Suprapubic skin (tissue), 4 donors: ENCODE data around the gene HIVEP2. TPM values are rescaled to one million over a fixed set of nuclear protein-coding genes. Genes with fewer than 3 reads are reported as not detected.
A peak's percentile ranks its signal among the peaks of the same experiment; 100 is the strongest.

Experiments
- DNase-seq, 2 donors: peaks; one replicate each; pipeline ENCODE4 v3.0.0-alpha.2; 2019; ENCODE audit warnings: low spot score in 2 of 2
- H3K27ac ChIP-seq: fragments of 200-600 bp; sonication (generic); one replicate; pipeline ENCODE4 v1.5.1; 2019
- H3K27me3 ChIP-seq: fragments of 200-600 bp; sonication (generic); one replicate; pipeline ENCODE4 v1.5.1; 2019
- H3K36me3 ChIP-seq: fragments of 200-600 bp; sonication (generic); one replicate; pipeline ENCODE4 v1.5.1; 2019
- H3K4me1 ChIP-seq: fragments of 200-600 bp; sonication (generic); one replicate; pipeline ENCODE4 v1.5.1; 2019
- H3K4me3 ChIP-seq: fragments of 200-600 bp; sonication (generic); one replicate; pipeline ENCODE4 v1.5.1; 2019; ENCODE audit warnings: mild to moderate bottlenecking
- H3K9me3 ChIP-seq: fragments of 200-600 bp; sonication (generic); one replicate; pipeline ENCODE4 v1.5.1; 2019
- CTCF ChIP-seq, 2 donors: fragments of 200-600 bp in 1 of 2; fragments of 450-650 bp in 1 of 2; sonication (generic) in 1 of 2; IDR thresholded peaks; one replicate each; pipeline ENCODE4 v1.5.1; 2016 to 2019; ENCODE audit warnings: antibody characterized with exemption in 2 of 2, mild to moderate bottlenecking in 1 of 2, moderate library complexity in 1 of 2
- EP300 ChIP-seq: sonication (generic); formaldehyde crosslinking; IDR thresholded peaks from one replicate; pipeline ENCODE4 v1.6.1; 2017; ENCODE audit warnings: antibody characterized with exemption
- POLR2A ChIP-seq, 2 donors: fragments of 450-650 bp; IDR thresholded peaks; one replicate each; pipeline ENCODE4 v1.6.1; 2017; ENCODE audit warnings: antibody characterized with exemption in 2 of 2, mild to moderate bottlenecking in 2 of 2, moderate library complexity in 2 of 2
- POLR2AphosphoS5 ChIP-seq, 3 donors: sonication (generic); formaldehyde crosslinking; IDR thresholded peaks; one replicate each; pipeline ENCODE4 v1.6.1; 2017; ENCODE audit warnings: antibody characterized with exemption in 3 of 3
- WGBS: methylation state at CpG from one replicate; pipeline ENCODE4 v1.1.5; 2018; 5-methylcytosine and 5-hydroxymethylcytosine counted together
- total RNA-seq, 4 donors: library from RNA; depleted of rRNA; stranded (reverse); fragments of >200 nt; gene quantifications; one replicate each; pipeline ENCODE4 v1.1.0, GENCODE V29; 2016

The HIVEP2 gene
- total RNA-seq, 4 donors from 2014 or later: 23.6 to 31.3 (median 25.6) TPM

GRCh38 chr6:142888456-142888855, 56.5 kb downstream of the HIVEP2 start:
- H3K4me1 ChIP-seq: peaks cover 29% of the 10 kb centered on the region
- TF ChIP-seq CTCF (IDR thresholded peaks at IDR 0.05) (no peak), EP300 (no peak), POLR2A (IDR thresholded peaks at IDR 0.05) (no peak), POLR2AphosphoS5 (IDR thresholded peaks at IDR 0.05) (no peak)
- no peaks in the 10 kb centered on the region for H3K9me3 ChIP-seq
- H3K27me3 ChIP-seq: no peaks in the 10 kb centered on the region
- no peaks in the 10 kb centered on the region for H3K36me3 ChIP-seq
- H3K4me3 ChIP-seq: no peak overlapping the region
- no peak overlapping the region for H3K27ac ChIP-seq
- 97% methylated on average over 1 of the region's 1 CpG for WGBS
- no peak for DNase-seq

GRCh38 chr6:142887517-142887916, 57.5 kb downstream of the HIVEP2 start:
- TF ChIP-seq CTCF (IDR thresholded peaks at IDR 0.05) (no peak), POLR2A (IDR thresholded peaks at IDR 0.05) (no peak), POLR2AphosphoS5 (IDR thresholded peaks at IDR 0.05) (no peak), EP300 (no peak)
- no peak overlapping the region for H3K27ac ChIP-seq
- H3K36me3 ChIP-seq: no peaks in the 10 kb centered on the region
- DNase-seq: no peak
- peaks cover 29% of the 10 kb centered on the region for H3K4me1 ChIP-seq
- no peaks in the 10 kb centered on the region for H3K27me3 ChIP-seq
- H3K4me3 ChIP-seq: no peak overlapping the region
- WGBS: 84% methylated on average over 3 of the region's 3 CpGs
- no peaks in the 10 kb centered on the region for H3K9me3 ChIP-seq

GRCh38 chr6:142886431-142887170, 58.4 kb downstream of the HIVEP2 start:
- no peaks in the 10 kb centered on the region for H3K9me3 ChIP-seq
- no peaks in the 10 kb centered on the region for H3K27me3 ChIP-seq
- no peak overlapping the region for H3K27ac ChIP-seq
- WGBS: 21% methylated on average over 4 of the region's 4 CpGs
- TF ChIP-seq POLR2AphosphoS5 (IDR thresholded peaks at IDR 0.05) (no peak), EP300 (no peak), CTCF (IDR thresholded peaks at IDR 0.05) (peak in 1 of 2 donors; percentile 14), POLR2A (IDR thresholded peaks at IDR 0.05) (no peak)
- H3K36me3 ChIP-seq: no peaks in the 10 kb centered on the region
- no peak overlapping the region for H3K4me3 ChIP-seq
- no peak for DNase-seq
- H3K4me1 ChIP-seq: peaks cover 29% of the 10 kb centered on the region

- Histone ChIP-seq H3K4me3 (peak overlapping the region; percentile 32), H3K27ac (peak overlapping the region; percentile 35), H3K9me3 (no peaks in the 10 kb centered on the region), H3K36me3 (no peaks in the 10 kb centered on the region), H3K4me1 (peaks cover 29% of the 10 kb centered on the region), H3K27me3 (no peaks in the 10 kb centered on the region)
- WGBS: 17% methylated on average over 10 of the region's 10 CpGs
- no peak for TF ChIP-seq POLR2A (IDR thresholded peaks at IDR 0.05)
- TF ChIP-seq POLR2AphosphoS5 (IDR thresholded peaks at IDR 0.05): no peak
- no peak for TF ChIP-seq EP300
- TF ChIP-seq CTCF (IDR thresholded peaks at IDR 0.05): no peak
- DNase-seq: no peak
Observed at GRCh38 chr6:142885182-142885867, 59.7 kb downstream of the HIVEP2 start.
